Thyroid gland (tissue), 4 donors: ENCODE results near the gene PPP1R3G.

Experiments
- POLR2A ChIP-seq, 2 donors: fragments of 450-650 bp; IDR thresholded peaks; one replicate each; pipeline ENCODE4 v1.6.1; 2017; ENCODE audit warnings: antibody characterized with exemption in 2 of 2, mild to moderate bottlenecking in 2 of 2, moderate library complexity in 1 of 2
- TF ChIP-seq, protein P1 (sequence below), 6 experiments: fragments of 200-600 bp in 3 of 6; fragments of 450-650 bp in 3 of 6; sonication (generic) in 3 of 6; IDR thresholded peaks; one replicate each; pipeline ENCODE4 v1.5.1; 2016 to 2019; ENCODE audit warnings: antibody characterized with exemption in 6 of 6, mild to moderate bottlenecking in 2 of 6, inconsistent platforms in 1 of 6, moderate library complexity in 1 of 6

DNA sequence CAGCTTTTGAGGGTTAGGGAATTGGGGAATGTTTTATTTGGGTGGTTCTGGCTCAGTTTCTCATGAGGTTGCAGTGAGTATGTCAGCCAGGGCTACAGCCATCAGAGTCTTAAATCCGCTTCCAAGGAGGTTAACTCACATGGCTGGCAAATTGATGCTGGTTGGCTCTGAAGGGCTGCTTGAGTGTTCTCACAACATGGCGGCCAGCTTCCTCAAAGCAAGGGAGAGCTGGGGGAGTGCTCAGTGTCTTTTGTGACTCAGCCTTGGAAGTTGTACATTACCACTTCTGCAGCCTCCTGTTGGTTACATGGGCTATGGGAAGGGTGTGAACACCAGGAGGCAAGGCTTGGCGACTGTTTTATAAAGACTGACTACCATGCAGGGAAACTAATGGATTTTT, 17.8 kb upstream of the PPP1R3G start:
- no peak for TF ChIP-seq POLR2A (IDR thresholded peaks at IDR 0.05)
- TF ChIP-seq, protein P1, sequence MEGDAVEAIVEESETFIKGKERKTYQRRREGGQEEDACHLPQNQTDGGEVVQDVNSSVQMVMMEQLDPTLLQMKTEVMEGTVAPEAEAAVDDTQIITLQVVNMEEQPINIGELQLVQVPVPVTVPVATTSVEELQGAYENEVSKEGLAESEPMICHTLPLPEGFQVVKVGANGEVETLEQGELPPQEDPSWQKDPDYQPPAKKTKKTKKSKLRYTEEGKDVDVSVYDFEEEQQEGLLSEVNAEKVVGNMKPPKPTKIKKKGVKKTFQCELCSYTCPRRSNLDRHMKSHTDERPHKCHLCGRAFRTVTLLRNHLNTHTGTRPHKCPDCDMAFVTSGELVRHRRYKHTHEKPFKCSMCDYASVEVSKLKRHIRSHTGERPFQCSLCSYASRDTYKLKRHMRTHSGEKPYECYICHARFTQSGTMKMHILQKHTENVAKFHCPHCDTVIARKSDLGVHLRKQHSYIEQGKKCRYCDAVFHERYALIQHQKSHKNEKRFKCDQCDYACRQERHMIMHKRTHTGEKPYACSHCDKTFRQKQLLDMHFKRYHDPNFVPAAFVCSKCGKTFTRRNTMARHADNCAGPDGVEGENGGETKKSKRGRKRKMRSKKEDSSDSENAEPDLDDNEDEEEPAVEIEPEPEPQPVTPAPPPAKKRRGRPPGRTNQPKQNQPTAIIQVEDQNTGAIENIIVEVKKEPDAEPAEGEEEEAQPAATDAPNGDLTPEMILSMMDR (IDR thresholded peaks at IDR 0.05): no peak
